ENCODE data around the gene ABCC8. TPM values are rescaled to one million over a fixed set of nuclear protein-coding genes. Genes with fewer than 3 reads are reported as not detected.

Gene ABCC8
- total RNA-seq, 1 experiment from 2014 or later: 2.4 TPM

DNA sequence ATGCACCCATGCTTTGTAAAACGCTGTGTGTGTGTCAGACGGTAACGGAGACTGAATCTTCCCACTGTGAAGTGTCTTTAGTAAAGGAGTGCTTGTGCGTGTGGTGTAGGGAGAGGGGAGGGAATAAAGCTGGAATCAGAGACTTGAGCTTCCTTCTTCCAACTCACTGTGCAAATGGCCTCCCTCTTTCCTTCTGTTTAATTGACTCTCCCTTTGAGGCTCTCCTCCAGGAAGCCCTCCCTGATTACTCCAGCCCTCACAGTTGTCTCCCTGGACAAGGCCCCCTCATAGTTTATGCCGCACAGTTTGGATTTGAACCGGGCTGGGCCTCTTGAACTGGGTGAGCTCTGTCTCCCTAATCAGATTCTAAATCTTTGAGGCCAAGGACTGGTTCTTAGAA is 65.2 kb downstream of the ABCC8 start:
- WGBS (ENCODE audit: extremely low coverage, insufficient read length, low lambda C conversion rate): no CpG with 5 or more reads among the region's 6 CpGs
- H3K79me2 ChIP-seq (ENCODE audit: insufficient read depth, low read length): no peaks in the 10 kb centered on the region
- no peak overlapping the region for H3K23ac ChIP-seq (ENCODE audit: insufficient read length, low read depth, low read length)
- no peaks in the 10 kb centered on the region for H4K20me1 ChIP-seq (ENCODE audit: control insufficient read depth, insufficient read depth, insufficient read length)
- no peak overlapping the region for H2BK15ac ChIP-seq (ENCODE audit: low read depth, low read length)
- no peak overlapping the region for H2BK5ac ChIP-seq (ENCODE audit: insufficient read length, low read length)
- no peaks in the 10 kb centered on the region for H3K36me3 Mint-ChIP-seq (ENCODE audit: insufficient read depth in 1 of 3, low read depth in 3 of 3)
- H3T11ph ChIP-seq (ENCODE audit: low read length): no peak overlapping the region
- peaks cover 11 to 16% of the 10 kb centered on the region in 2 experiments for H3K4me1 Mint-ChIP-seq
- no peak overlapping the region for H2AK5ac ChIP-seq (ENCODE audit: insufficient read length, low read length)
- no peaks in the 10 kb centered on the region for H3K27me3 ChIP-seq (ENCODE audit: insufficient read depth, low read length)
- no peak overlapping the region for H3K9ac ChIP-seq (ENCODE audit: extremely low read depth, insufficient read length, low read length)
- no peak overlapping the region for H4K91ac ChIP-seq (ENCODE audit: insufficient read length, low read depth, low read length)
- H3K18ac ChIP-seq (ENCODE audit: insufficient read length, low read depth, low read length): no peak overlapping the region
- no peak for DNase-seq
- H3K4me3 Mint-ChIP-seq: no peak overlapping the region
- no peak overlapping the region for H4K5ac ChIP-seq (ENCODE audit: insufficient read length, low read depth, low read length)
- H3K27ac ChIP-seq (ENCODE audit: insufficient read length, low read depth, low read length): no peak overlapping the region
- no peaks in the 10 kb centered on the region for H3K23me2 ChIP-seq (ENCODE audit: insufficient read length, low read depth, low read length, poor library complexity, severe bottlenecking)
- no peaks in the 10 kb centered on the region for H3K4me1 ChIP-seq (ENCODE audit: insufficient read depth, low read length)
- no peak overlapping the region for H2AFZ ChIP-seq (ENCODE audit: low read length)
- H2BK12ac ChIP-seq (ENCODE audit: insufficient read length, low read depth, low read length): no peak overlapping the region
- H3K9me3 Mint-ChIP-seq: peaks cover 0 to 6% of the 10 kb centered on the region in 2 experiments; a peak in 2 of 5 replicates
- H3K79me1 ChIP-seq (ENCODE audit: insufficient read depth, low read depth, low read length, poor library complexity, severe bottlenecking): no peaks in the 10 kb centered on the region
- no peaks in the 10 kb centered on the region for H3K9me3 ChIP-seq (ENCODE audit: control insufficient read depth, low read depth, low read length)
- H3K27me3 Mint-ChIP-seq (ENCODE audit: low read depth): peaks cover 50% of the 10 kb centered on the region
- no peak overlapping the region for H3K4ac ChIP-seq (ENCODE audit: low read depth, low read length)
- H3K14ac ChIP-seq (ENCODE audit: insufficient read depth, low read length): no peak overlapping the region
- no peak overlapping the region for H2BK120ac ChIP-seq (ENCODE audit: low read depth, low read length, poor library complexity, severe bottlenecking)
- no peak overlapping the region for H4K8ac ChIP-seq (replicated peaks; ENCODE audit: insufficient read length, low read depth, low read length)
- H3K4me2 ChIP-seq (ENCODE audit: insufficient read depth, insufficient read length, low read length): no peak overlapping the region
- TF ChIP-seq, protein P1, sequence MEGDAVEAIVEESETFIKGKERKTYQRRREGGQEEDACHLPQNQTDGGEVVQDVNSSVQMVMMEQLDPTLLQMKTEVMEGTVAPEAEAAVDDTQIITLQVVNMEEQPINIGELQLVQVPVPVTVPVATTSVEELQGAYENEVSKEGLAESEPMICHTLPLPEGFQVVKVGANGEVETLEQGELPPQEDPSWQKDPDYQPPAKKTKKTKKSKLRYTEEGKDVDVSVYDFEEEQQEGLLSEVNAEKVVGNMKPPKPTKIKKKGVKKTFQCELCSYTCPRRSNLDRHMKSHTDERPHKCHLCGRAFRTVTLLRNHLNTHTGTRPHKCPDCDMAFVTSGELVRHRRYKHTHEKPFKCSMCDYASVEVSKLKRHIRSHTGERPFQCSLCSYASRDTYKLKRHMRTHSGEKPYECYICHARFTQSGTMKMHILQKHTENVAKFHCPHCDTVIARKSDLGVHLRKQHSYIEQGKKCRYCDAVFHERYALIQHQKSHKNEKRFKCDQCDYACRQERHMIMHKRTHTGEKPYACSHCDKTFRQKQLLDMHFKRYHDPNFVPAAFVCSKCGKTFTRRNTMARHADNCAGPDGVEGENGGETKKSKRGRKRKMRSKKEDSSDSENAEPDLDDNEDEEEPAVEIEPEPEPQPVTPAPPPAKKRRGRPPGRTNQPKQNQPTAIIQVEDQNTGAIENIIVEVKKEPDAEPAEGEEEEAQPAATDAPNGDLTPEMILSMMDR (conservative IDR thresholded peaks at IDR 0.05): no peak
- H3K56ac ChIP-seq (ENCODE audit: insufficient read length, low read depth, low read length): no peak overlapping the region
- H2BK20ac ChIP-seq (ENCODE audit: low read depth, low read length, poor library complexity, severe bottlenecking): no peak overlapping the region
- H3K27ac Mint-ChIP-seq: no peak overlapping the region

Data from H9 (cell line).